Stromal cell of bone marrow (primary cell): Measurements from ENCODE around the gene ATOX1.
"Not testable (repeated sequence)": the region's sequence is repeated elsewhere in the genome, so short reads cannot be mapped to it uniquely, and the experiment has no call there.

ENCODE experiments used
- DNase-seq: peaks from one replicate; pipeline ENCODE4 v3.0.0-alpha.2; 2012; ENCODE audit warnings: low read depth

Gene ATOX1

GRCh38 chr5:151758430-151759241 lies at the start of gene ATOX1:
TSS of gene ATOX1 (minus strand) at chr5:151758631. CDS start at chr5:151758551, 80 bp downstream.
- DNase-seq = peak; percentile 80

- DNase-seq = peak; percentile 57
Measured at GRCh38 chr5:151805414-151806223, 47.2 kb upstream of the ATOX1 start.

- DNase-seq = no peak
Measured at GRCh38 chr5:151800532-151800931, 42.1 kb upstream of the ATOX1 start.

- no peak for DNase-seq
Measured at GRCh38 chr5:151799407-151799806, 41.0 kb upstream of the ATOX1 start.

- no peak for DNase-seq
Measured at GRCh38 chr5:151798674-151799073, 40.2 kb upstream of the ATOX1 start.

- no peak for DNase-seq
Measured at GRCh38 chr5:151795426-151795825, 37.0 kb upstream of the ATOX1 start.

GRCh38 chr5:151793358-151793757 lies 34.9 kb upstream of the ATOX1 start:
- DNase-seq = no peak

- no peak for DNase-seq
Measured at GRCh38 chr5:151787817-151788216, 29.4 kb upstream of the ATOX1 start.

- no peak for DNase-seq
Measured at GRCh38 chr5:151786468-151786867, 28.0 kb upstream of the ATOX1 start.

GRCh38 chr5:151784141-151784540 lies 25.7 kb upstream of the ATOX1 start:
- DNase-seq = no peak

GRCh38 chr5:151783664-151784063 lies 25.2 kb upstream of the ATOX1 start:
- not testable (repeated sequence) for DNase-seq

GRCh38 chr5:151781201-151781600 lies 22.8 kb upstream of the ATOX1 start:
- DNase-seq = no peak

- no peak for DNase-seq
Measured at GRCh38 chr5:151780348-151780747, 21.9 kb upstream of the ATOX1 start.

- no peak for DNase-seq
Measured at GRCh38 chr5:151779531-151780125, 21.2 kb upstream of the ATOX1 start.

GRCh38 chr5:151775025-151775606 lies 16.7 kb upstream of the ATOX1 start:
- no peak for DNase-seq

- DNase-seq = no peak
Measured at GRCh38 chr5:151773951-151774350, 15.5 kb upstream of the ATOX1 start.

- no peak for DNase-seq
Measured at GRCh38 chr5:151772846-151773561, 14.6 kb upstream of the ATOX1 start.

- DNase-seq = no peak
Measured at GRCh38 chr5:151772029-151772845, 13.8 kb upstream of the ATOX1 start.

- peak; percentile 100 for DNase-seq
Measured at GRCh38 chr5:151771259-151772028, 13.0 kb upstream of the ATOX1 start, which contains the start of gene G3BP1. TSS of gene G3BP1 (plus strand) at chr5:151771954. CDS start at chr5:151786621, 14,667 bp downstream.
